ENCODE data around the gene CCDC120.

- TF ChIP-seq EZH2phosphoT487 (IDR thresholded peaks at IDR 0.05; ENCODE audit: borderline replicate concordance, low read length) (no peak), EZH2 (IDR thresholded peaks at IDR 0.05; ENCODE audit: low read length, unreplicated experiment) (no peak)
- TF ChIP-seq, protein P1, sequence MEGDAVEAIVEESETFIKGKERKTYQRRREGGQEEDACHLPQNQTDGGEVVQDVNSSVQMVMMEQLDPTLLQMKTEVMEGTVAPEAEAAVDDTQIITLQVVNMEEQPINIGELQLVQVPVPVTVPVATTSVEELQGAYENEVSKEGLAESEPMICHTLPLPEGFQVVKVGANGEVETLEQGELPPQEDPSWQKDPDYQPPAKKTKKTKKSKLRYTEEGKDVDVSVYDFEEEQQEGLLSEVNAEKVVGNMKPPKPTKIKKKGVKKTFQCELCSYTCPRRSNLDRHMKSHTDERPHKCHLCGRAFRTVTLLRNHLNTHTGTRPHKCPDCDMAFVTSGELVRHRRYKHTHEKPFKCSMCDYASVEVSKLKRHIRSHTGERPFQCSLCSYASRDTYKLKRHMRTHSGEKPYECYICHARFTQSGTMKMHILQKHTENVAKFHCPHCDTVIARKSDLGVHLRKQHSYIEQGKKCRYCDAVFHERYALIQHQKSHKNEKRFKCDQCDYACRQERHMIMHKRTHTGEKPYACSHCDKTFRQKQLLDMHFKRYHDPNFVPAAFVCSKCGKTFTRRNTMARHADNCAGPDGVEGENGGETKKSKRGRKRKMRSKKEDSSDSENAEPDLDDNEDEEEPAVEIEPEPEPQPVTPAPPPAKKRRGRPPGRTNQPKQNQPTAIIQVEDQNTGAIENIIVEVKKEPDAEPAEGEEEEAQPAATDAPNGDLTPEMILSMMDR (conservative IDR thresholded peaks at IDR 0.05; ENCODE audit: low read depth, low read length), result no peak
Observed at GRCh38 chrX:49043987-49044281, 14.9 kb upstream of the CCDC120 start.

Measured in PC-3 (cell line).